ENCODE results near the gene PSD2. TPM values are rescaled to one million over a fixed set of nuclear protein-coding genes. Genes with fewer than 3 reads are reported as not detected.

Gene PSD2
- total and polyA plus RNA-seq, 7 donors, result 0.01 to 0.37 (median 0.04) TPM; not detected in 2

DNA sequence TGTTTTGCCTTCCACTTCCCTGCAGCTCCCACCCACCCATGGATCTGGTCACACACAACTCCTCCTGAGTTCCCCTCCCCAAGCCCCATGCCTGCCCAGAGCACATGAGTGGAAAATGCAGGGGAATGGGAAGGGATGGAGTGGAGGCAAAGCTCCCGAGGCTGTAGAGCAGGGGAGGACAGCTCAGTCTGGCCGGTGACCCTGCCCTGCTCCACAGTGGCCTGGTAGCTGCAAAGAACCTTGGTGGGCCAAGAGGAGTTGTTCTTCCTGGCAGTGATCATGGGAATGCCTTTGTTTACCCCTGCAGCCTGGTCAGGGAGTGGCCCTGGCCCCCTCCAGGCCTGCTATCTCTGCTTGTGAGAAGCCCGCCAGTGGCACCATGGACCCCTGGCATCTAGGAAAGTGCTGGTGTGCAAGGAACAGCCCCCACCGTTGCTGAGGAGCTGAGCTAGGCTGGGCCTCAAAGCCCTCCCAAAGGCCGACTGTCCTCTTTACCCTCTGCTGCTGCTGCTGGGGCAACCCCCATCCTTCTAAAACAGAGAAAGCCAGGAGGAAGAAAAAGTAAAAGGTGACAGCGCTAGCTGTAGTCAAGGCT lies 60.4 kb downstream of the PSD2 start:
- peaks cover 0 to 39% of the 10 kb centered on the region in 2 donors for H3K36me3 ChIP-seq (ENCODE audit: insufficient read depth in 1 of 2, low read depth in 1 of 2)
- H3K4me3 ChIP-seq, result no peak overlapping the region
- H3K27me3 ChIP-seq (ENCODE audit: insufficient read depth in 3 of 3, low read length in 2 of 3), result no peaks in the 10 kb centered on the region
- no peaks in the 10 kb centered on the region for H3K4me1 ChIP-seq
- TF ChIP-seq, protein P1, sequence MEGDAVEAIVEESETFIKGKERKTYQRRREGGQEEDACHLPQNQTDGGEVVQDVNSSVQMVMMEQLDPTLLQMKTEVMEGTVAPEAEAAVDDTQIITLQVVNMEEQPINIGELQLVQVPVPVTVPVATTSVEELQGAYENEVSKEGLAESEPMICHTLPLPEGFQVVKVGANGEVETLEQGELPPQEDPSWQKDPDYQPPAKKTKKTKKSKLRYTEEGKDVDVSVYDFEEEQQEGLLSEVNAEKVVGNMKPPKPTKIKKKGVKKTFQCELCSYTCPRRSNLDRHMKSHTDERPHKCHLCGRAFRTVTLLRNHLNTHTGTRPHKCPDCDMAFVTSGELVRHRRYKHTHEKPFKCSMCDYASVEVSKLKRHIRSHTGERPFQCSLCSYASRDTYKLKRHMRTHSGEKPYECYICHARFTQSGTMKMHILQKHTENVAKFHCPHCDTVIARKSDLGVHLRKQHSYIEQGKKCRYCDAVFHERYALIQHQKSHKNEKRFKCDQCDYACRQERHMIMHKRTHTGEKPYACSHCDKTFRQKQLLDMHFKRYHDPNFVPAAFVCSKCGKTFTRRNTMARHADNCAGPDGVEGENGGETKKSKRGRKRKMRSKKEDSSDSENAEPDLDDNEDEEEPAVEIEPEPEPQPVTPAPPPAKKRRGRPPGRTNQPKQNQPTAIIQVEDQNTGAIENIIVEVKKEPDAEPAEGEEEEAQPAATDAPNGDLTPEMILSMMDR (IDR thresholded peaks at IDR 0.05), result no peak
- no peak overlapping the region for H3K27ac ChIP-seq
- DNase-seq, result peak in 1 of 2 donors; percentile 26
- 84 to 93% (median 90%) methylated on average over 6 of the region's 6 CpGs for WGBS, 3 donors
- no peak for ATAC-seq
- intact Hi-C loops (cut with DNase I), result no loop called here
- H3K9me3 ChIP-seq, result no peaks in the 10 kb centered on the region

DNA sequence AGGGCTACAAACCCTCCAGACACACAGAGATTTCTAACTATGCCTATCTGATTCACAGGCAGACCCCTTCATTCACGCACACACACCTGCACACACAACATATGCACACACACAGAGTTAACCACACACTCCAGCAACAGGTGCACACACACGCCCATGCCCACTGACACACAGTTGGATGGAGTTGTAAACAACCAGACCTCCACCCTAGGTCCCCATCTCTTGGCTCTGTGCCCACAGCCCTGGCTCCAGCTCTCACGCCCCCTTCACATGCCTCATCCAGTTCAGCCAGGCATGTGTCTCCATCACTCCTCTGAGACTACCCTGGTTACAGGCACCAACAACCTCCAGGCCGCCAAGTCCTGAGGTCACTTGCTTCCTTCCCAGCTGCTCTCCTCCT lies 61.1 kb downstream of the PSD2 start:
- TF ChIP-seq, protein P1 (IDR thresholded peaks at IDR 0.05), result no peak
- ATAC-seq (peak in 1 of 4 donors; percentile 15), DNase-seq (peak in 1 of 2 donors; percentile 51)
- intact Hi-C loops (cut with DNase I), result no loop called here
- Histone ChIP-seq H3K27ac (no peak overlapping the region), H3K4me3 (no peak overlapping the region), H3K9me3 (no peaks in the 10 kb centered on the region), H3K4me1 (no peaks in the 10 kb centered on the region), H3K27me3 (ENCODE audit: insufficient read depth in 3 of 3, low read length in 2 of 3) (no peaks in the 10 kb centered on the region), H3K36me3 (ENCODE audit: insufficient read depth in 1 of 2, low read depth in 1 of 2) (peaks cover 0 to 33% of the 10 kb centered on the region in 2 donors)
- WGBS, 3 donors, result 85 to 100% (median 91%) methylated on average over 4 of the region's 4 CpGs

DNA sequence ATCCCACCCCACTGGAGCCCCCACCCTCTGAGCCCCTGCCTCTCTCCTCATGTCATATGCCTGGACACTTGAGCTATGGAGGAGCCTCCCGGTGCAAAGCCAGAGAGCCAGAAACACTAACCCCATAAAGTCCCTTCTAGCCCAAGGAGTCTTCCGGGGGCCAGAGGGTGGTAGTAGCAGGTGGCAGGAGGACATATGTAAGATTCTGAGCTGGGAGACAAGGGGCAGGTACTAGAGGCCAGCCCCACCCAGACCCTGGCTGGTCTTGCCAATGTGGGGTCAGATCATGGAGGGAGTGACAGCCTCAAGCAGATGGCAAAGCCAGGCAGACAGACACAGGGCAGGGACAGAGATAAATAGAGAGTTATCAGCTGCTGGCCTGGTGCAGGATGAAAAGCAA lies 63.4 kb downstream of the PSD2 start:
- Histone ChIP-seq H3K4me1 (peaks cover 11% of the 10 kb centered on the region), H3K27me3 (ENCODE audit: insufficient read depth in 3 of 3, low read length in 2 of 3) (no peaks in the 10 kb centered on the region), H3K9me3 (no peaks in the 10 kb centered on the region), H3K4me3 (no peak overlapping the region), H3K27ac (no peak overlapping the region), H3K36me3 (ENCODE audit: insufficient read depth in 1 of 2, low read depth in 1 of 2) (peaks cover 0 to 10% of the 10 kb centered on the region in 2 donors)
- no peak for ATAC-seq
- TF ChIP-seq, protein P1 (IDR thresholded peaks at IDR 0.05), result no peak
- intact Hi-C loops (cut with DNase I), result no loop called here
- 84 to 85% (median 85%) methylated on average over 2 of the region's 2 CpGs for WGBS, 3 donors
- DNase-seq, result peak in 1 of 2 donors; percentile 34

DNA sequence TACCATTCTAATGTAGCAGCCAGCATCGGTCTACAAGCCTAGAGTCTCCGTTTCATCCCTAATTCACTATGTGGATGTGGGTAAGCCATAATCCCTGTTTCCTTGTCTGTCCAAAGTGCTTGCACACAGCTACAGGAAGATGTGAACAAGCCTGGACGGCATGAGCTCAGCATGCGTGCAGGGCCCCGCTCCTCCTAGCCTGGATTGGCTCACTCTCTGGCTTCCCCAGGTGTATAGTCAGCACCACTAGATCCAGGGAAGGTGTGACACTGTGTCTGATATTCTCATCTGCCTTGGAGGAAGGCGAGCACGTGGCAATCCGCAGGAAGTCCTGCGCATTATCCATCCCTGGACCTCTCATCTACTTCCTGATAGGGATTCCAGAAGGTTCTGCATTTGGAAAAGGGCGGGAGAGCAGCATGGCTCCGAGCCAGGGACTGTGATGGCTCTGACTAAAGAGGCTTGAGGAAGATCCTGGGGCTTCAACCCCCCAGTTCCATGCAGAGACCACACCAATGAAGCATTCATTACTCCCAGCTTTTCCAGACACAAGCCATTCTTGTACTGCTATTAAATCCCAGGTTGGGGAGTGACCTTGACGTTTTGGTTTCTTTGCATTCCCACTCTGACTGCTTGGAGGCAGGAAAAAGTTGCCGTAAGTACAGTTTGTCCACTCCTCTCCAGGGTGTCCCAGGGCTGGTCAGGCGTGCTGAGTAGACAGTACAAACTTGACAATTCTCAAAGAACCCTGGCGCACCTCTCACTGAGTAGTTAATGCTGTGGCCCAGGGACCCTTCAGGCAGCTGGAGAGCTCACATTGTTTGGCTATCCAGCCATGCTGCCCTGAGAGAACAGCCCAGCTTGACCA lies 65.6 kb downstream of the PSD2 start:
- DNase-seq (peak in 1 of 2 donors; percentile 39), ATAC-seq (no peak)
- H3K9me3 ChIP-seq, result no peaks in the 10 kb centered on the region
- H3K36me3 ChIP-seq (ENCODE audit: insufficient read depth in 1 of 2, low read depth in 1 of 2), result no peaks in the 10 kb centered on the region
- peaks cover 12% of the 10 kb centered on the region for H3K4me1 ChIP-seq
- TF ChIP-seq, protein P1 (IDR thresholded peaks at IDR 0.05), result no peak
- no peaks in the 10 kb centered on the region for H3K27me3 ChIP-seq (ENCODE audit: insufficient read depth in 3 of 3, low read length in 2 of 3)
- WGBS, 3 donors, result 80 to 84% (median 83%) methylated on average over 15 of the region's 15 CpGs
- no peak overlapping the region for H3K4me3 ChIP-seq
- no peak overlapping the region for H3K27ac ChIP-seq
- intact Hi-C loops (cut with DNase I), result loop anchor here (5.0 kb wide), 1 partner anchor 106 kb away; no protein-coding TSS in a partner anchor

All from psoas muscle (tissue), 8 donors.